CD14-positive monocyte (primary cell): Measurements from ENCODE around the gene ZDHHC14. TPM values are rescaled to one million over a fixed set of nuclear protein-coding genes. Genes with fewer than 3 reads are reported as not detected.

Experiments
- DNase-seq, 3 donors: peaks; one replicate each; pipeline ENCODE4 v3.0.0-alpha.2; 2011 to 2022
- H2AFZ ChIP-seq: 2 replicates; pipeline ENCODE4 v1.6.0; 2012; ENCODE audit warnings: mild to moderate bottlenecking, low read depth, low read length, inconsistent platforms; ENCODE audit not compliant: insufficient read depth, poor library complexity, severe bottlenecking
- H3K27ac ChIP-seq, 2 donors: 1 replicate in 1 of 2; 2 replicates in 1 of 2; pipeline ENCODE4 v1.5.1; 2012 to 2013; ENCODE audit warnings: low read length in 2 of 2, control low read depth in 1 of 2, inconsistent platforms in 1 of 2, low read depth in 1 of 2, mild to moderate bottlenecking in 1 of 2
- H3K27me3 ChIP-seq, 2 donors: one replicate each; pipeline versions ENCODE4 v1.6.0 to v1.6.1; 2011 to 2013; ENCODE audit warnings: low read length in 2 of 2; ENCODE audit not compliant: control insufficient read depth in 2 of 2, insufficient read depth in 2 of 2
- H3K36me3 ChIP-seq, 2 donors: replicated peaks in 1 of 2; 1 replicate in 1 of 2; 2 replicates in 1 of 2; pipeline versions ENCODE4 v1.5.1 to v1.6.1; 2012 to 2013; ENCODE audit warnings: low read length in 2 of 2, control low read depth in 1 of 2, inconsistent platforms in 1 of 2, mild to moderate bottlenecking in 1 of 2; ENCODE audit not compliant: insufficient read depth in 2 of 2, control insufficient read depth in 1 of 2
- H3K4me1 ChIP-seq, 2 donors: 1 replicate in 1 of 2; 2 replicates in 1 of 2; pipeline versions ENCODE4 v1.5.1 to v1.6.1; 2012 to 2013; ENCODE audit warnings: low read length in 2 of 2, control low read depth in 1 of 2, inconsistent platforms in 1 of 2, mild to moderate bottlenecking in 1 of 2, moderate library complexity in 1 of 2; ENCODE audit not compliant: insufficient read depth in 2 of 2, control insufficient read depth in 1 of 2
- H3K4me2 ChIP-seq: replicated peaks from 2 replicates; pipeline ENCODE3; 2012; ENCODE audit warnings: low read length, moderate library complexity, mild to moderate bottlenecking; ENCODE audit not compliant: poor library complexity, severe bottlenecking; ENCODE audit errors: extremely low read depth
- H3K4me3 ChIP-seq, 3 experiments: fragments of 200-600 bp in 1 of 3; sonication (generic) in 1 of 3; replicated peaks in 1 of 3; 1 replicate in 2 of 3; 2 replicates in 1 of 3; pipeline ENCODE4 v1.5.1; 2011 to 2013; ENCODE audit warnings: low read length in 3 of 3, mild to moderate bottlenecking in 3 of 3, control low read depth in 2 of 3, low read depth in 2 of 3, inconsistent platforms in 1 of 3, moderate library complexity in 1 of 3
- H3K79me2 ChIP-seq: 2 replicates; pipeline ENCODE4 v1.6.0; 2012; ENCODE audit warnings: mild to moderate bottlenecking, control low read depth, inconsistent platforms, low read length, moderate library complexity; ENCODE audit not compliant: insufficient read depth
- H3K9ac ChIP-seq: 2 replicates; pipeline ENCODE4 v1.6.0; 2017; ENCODE audit warnings: low read length, mild to moderate bottlenecking; ENCODE audit not compliant: insufficient read depth, poor library complexity, severe bottlenecking
- H3K9me3 ChIP-seq, 2 donors: replicated peaks in 1 of 2; 1 replicate in 1 of 2; 2 replicates in 1 of 2; pipeline versions ENCODE4 v1.5.1 to v1.6.1; 2012 to 2013; ENCODE audit warnings: low read length in 2 of 2, control low read depth in 1 of 2; ENCODE audit not compliant: control insufficient read depth in 1 of 2, insufficient read depth in 1 of 2
- H4K20me1 ChIP-seq: 2 replicates; pipeline ENCODE4 v1.6.0; 2012; ENCODE audit warnings: mild to moderate bottlenecking, low read length, control low read depth, moderate library complexity; ENCODE audit not compliant: insufficient read depth
- H3K27ac Mint-ChIP-seq, 7 donors: one replicate each; pipeline ENCODE4 v1.8.0; 2020; ENCODE audit warnings: mild to moderate bottlenecking in 7 of 7, mixed read lengths in 7 of 7, moderate library complexity in 6 of 7, inconsistent platforms in 2 of 7
- H3K27me3 Mint-ChIP-seq, 3 donors: one replicate each; pipeline ENCODE4 v1.8.0; 2021 to 2022; ENCODE audit warnings: low read depth in 3 of 3, mild to moderate bottlenecking in 3 of 3, mixed read lengths in 3 of 3, moderate library complexity in 3 of 3, inconsistent platforms in 1 of 3
- H3K36me3 Mint-ChIP-seq, 2 donors: one replicate each; pipeline ENCODE4 v1.8.0; 2020; ENCODE audit warnings: mixed read lengths in 2 of 2, inconsistent platforms in 1 of 2, mild to moderate bottlenecking in 1 of 2
- H3K4me1 Mint-ChIP-seq: one replicate; pipeline ENCODE4 v1.8.0; 2020; ENCODE audit warnings: mild to moderate bottlenecking, mixed read lengths
- H3K4me3 Mint-ChIP-seq, 2 donors: one replicate each; pipeline ENCODE4 v1.8.0; 2020; ENCODE audit warnings: mild to moderate bottlenecking in 2 of 2, mixed read lengths in 2 of 2, moderate library complexity in 1 of 2
- H3K9me3 Mint-ChIP-seq, 7 donors: one replicate each; pipeline ENCODE4 v1.8.0; 2020 to 2022; ENCODE audit warnings: mixed read lengths in 7 of 7, mild to moderate bottlenecking in 6 of 7, moderate library complexity in 6 of 7, inconsistent platforms in 2 of 7
- WGBS: methylation state at CpG from one replicate; pipeline ENCODE4 v1.1.5; 2013; ENCODE audit warnings: missing lambda C conversion rate; ENCODE audit not compliant: insufficient coverage; 5-methylcytosine and 5-hydroxymethylcytosine counted together
- intact Hi-C, 2 donors: fragments of 100-400 bp; cut with micrococcal nuclease; formaldehyde crosslinking; loops; one replicate each; pipeline versions ENCODE4 v1.15.0 to v1.15.1; 2023
- polyA plus RNA-seq, 3 donors: library from polyadenylated mRNA; depleted of rRNA in 1 of 3; unstranded in 2 of 3; stranded (reverse) in 1 of 3; fragments of 300-500 nt in 2 of 3; fragments of >200 nt in 1 of 3; fragmentation: Illumina TruSeq in 2 of 3; gene quantifications; 1 replicate in 2 of 3; 2 replicates in 1 of 3; pipeline ENCODE4 v1.2.3, GENCODE V29; 2012 to 2021
- TF ChIP-seq, protein P1 (sequence below): fragments of 200-600 bp; IDR thresholded peaks from one replicate; pipeline ENCODE4 v1.8.0; 2022; ENCODE audit warnings: antibody characterized with exemption, mild to moderate bottlenecking

The ZDHHC14 gene
- polyA plus RNA-seq, 3 donors, result 0.30 to 1.7 (median 0.93) TPM

DNA sequence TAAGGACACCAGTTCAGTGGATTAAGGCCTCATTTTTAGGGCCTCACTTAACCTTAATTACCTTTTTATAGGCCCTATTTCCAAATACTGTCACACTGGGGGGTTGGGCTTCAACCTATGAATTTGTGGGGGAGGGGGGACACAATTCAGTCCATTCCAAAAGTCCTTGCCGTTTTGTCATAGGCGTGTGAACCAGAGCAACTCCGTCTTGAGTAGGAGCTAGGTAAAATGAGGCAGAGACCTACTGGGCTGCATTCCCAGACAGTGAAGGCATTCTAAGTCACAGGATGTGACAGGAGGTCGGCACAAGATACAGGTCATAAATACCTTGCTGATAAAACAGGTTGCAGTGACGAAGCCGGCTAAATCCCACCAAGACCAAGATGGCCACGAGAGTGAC, 328.6 kb downstream of the ZDHHC14 start:
- no peaks in the 10 kb centered on the region for H3K4me1 Mint-ChIP-seq
- H3K4me1 ChIP-seq, result no peaks in the 10 kb centered on the region
- no peaks in the 10 kb centered on the region for H3K36me3 ChIP-seq
- intact Hi-C loops, result no loop called here
- H3K9me3 Mint-ChIP-seq, result peaks cover 0 to 2% (median 0%) of the 10 kb centered on the region in 7 donors
- no peak for DNase-seq
- no peak overlapping the region for H3K4me3 Mint-ChIP-seq
- H3K79me2 ChIP-seq, result no peaks in the 10 kb centered on the region
- TF ChIP-seq, protein P1, sequence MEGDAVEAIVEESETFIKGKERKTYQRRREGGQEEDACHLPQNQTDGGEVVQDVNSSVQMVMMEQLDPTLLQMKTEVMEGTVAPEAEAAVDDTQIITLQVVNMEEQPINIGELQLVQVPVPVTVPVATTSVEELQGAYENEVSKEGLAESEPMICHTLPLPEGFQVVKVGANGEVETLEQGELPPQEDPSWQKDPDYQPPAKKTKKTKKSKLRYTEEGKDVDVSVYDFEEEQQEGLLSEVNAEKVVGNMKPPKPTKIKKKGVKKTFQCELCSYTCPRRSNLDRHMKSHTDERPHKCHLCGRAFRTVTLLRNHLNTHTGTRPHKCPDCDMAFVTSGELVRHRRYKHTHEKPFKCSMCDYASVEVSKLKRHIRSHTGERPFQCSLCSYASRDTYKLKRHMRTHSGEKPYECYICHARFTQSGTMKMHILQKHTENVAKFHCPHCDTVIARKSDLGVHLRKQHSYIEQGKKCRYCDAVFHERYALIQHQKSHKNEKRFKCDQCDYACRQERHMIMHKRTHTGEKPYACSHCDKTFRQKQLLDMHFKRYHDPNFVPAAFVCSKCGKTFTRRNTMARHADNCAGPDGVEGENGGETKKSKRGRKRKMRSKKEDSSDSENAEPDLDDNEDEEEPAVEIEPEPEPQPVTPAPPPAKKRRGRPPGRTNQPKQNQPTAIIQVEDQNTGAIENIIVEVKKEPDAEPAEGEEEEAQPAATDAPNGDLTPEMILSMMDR, result no peak
- no peaks in the 10 kb centered on the region for H3K27me3 ChIP-seq
- no peaks in the 10 kb centered on the region for H4K20me1 ChIP-seq
- no peak overlapping the region for H3K27ac ChIP-seq
- no peaks in the 10 kb centered on the region for H3K9me3 ChIP-seq
- no peak overlapping the region for H3K27ac Mint-ChIP-seq
- H3K4me2 ChIP-seq, result no peak overlapping the region
- H2AFZ ChIP-seq, result no peak overlapping the region
- H3K9ac ChIP-seq, result no peak overlapping the region
- H3K27me3 Mint-ChIP-seq, result peaks cover 1 to 3% (median 1%) of the 10 kb centered on the region in 3 donors
- no peak overlapping the region for H3K4me3 ChIP-seq
- no peaks in the 10 kb centered on the region for H3K36me3 Mint-ChIP-seq
- 81% methylated on average over 4 of the region's 7 CpGs for WGBS

DNA sequence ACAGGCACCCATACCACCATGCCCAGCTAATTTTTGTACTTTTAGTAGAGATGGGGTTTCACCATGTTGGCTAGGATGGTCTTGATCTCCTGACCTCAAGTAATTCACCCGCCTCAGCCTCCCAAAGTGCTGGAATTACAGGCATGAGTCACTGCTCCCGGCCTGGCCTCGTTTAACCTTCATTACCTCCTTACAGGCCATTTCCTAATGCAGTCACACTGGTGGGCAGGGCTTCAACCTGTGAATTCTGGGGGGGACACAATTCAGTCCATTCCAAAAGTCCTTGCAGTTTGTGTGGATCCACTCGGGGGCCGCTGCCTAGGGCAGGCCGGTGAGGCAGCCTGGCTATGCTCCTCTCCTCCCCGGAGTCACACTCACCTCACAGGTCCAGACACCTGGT, 329.6 kb downstream of the ZDHHC14 start:
- H3K4me3 Mint-ChIP-seq, result no peak overlapping the region
- no peak overlapping the region for H2AFZ ChIP-seq
- no peak overlapping the region for H3K27ac ChIP-seq
- H3K36me3 Mint-ChIP-seq, result no peaks in the 10 kb centered on the region
- H3K4me1 ChIP-seq, result no peaks in the 10 kb centered on the region
- no peak overlapping the region for H3K27ac Mint-ChIP-seq
- H4K20me1 ChIP-seq, result no peaks in the 10 kb centered on the region
- no peaks in the 10 kb centered on the region for H3K36me3 ChIP-seq
- no peaks in the 10 kb centered on the region for H3K27me3 ChIP-seq
- TF ChIP-seq, protein P1, result no peak
- intact Hi-C loops, result no loop called here
- H3K27me3 Mint-ChIP-seq, result peaks cover 0 to 3% (median 1%) of the 10 kb centered on the region in 3 donors
- H3K9me3 Mint-ChIP-seq, result no peaks in the 10 kb centered on the region
- no peak overlapping the region for H3K9ac ChIP-seq
- no peaks in the 10 kb centered on the region for H3K9me3 ChIP-seq
- no peaks in the 10 kb centered on the region for H3K4me1 Mint-ChIP-seq
- H3K4me3 ChIP-seq, result no peak overlapping the region
- WGBS, result no CpG with 5 or more reads among the region's 7 CpGs
- no peaks in the 10 kb centered on the region for H3K79me2 ChIP-seq
- H3K4me2 ChIP-seq, result no peak overlapping the region
- DNase-seq, result no peak
